WTC11 (cell line): Measurements from ENCODE around the gene TRAPPC11. TPM values are rescaled to one million over a fixed set of nuclear protein-coding genes. Genes with fewer than 3 reads are reported as not detected.

ENCODE experiments used
- ATAC-seq: fragments of 200-7000 bp; cut with Tn5 transposase; 2 replicates; pipeline ENCODE4 v1.10.0; 2021; ENCODE audit warnings: mild to moderate bottlenecking, moderate library complexity
- CTCF ChIA-PET: fragments of 300-600 bp; sonication (Branson Sonifier 250); formaldehyde crosslinking; loops from one replicate; lab custom pipeline; 2021; ENCODE audit warnings: antibody characterized with exemption; lab: Charles Lee
- POLR2A ChIA-PET: fragments of 350-600 bp; sonication (Branson Sonifier 250); formaldehyde crosslinking; loops from one replicate; lab custom pipeline; 2021; ENCODE audit warnings: antibody characterized with exemption; lab: Charles Lee
- DNase-seq: peaks from one replicate; pipeline ENCODE4 v3.0.0; 2021; ENCODE audit warnings: low spot score
- H3K27ac Mint-ChIP-seq: 2 replicates; pipeline ENCODE4 v1.8.0; 2021; ENCODE audit warnings: mixed read lengths
- H3K27me3 Mint-ChIP-seq: 2 replicates; pipeline ENCODE4 v1.8.0; 2021; ENCODE audit warnings: low read depth, mild to moderate bottlenecking, moderate library complexity, mixed read lengths
- H3K36me3 Mint-ChIP-seq: 2 replicates; pipeline ENCODE4 v1.8.0; 2021; ENCODE audit warnings: mixed read lengths
- H3K4me1 Mint-ChIP-seq: 2 replicates; pipeline ENCODE4 v1.8.0; 2022; ENCODE audit warnings: mixed read lengths
- H3K4me3 Mint-ChIP-seq: 2 replicates; pipeline ENCODE4 v1.8.0; 2021; ENCODE audit warnings: mild to moderate bottlenecking, moderate library complexity, mixed read lengths
- H3K9me3 Mint-ChIP-seq: 2 replicates; pipeline ENCODE4 v1.8.0; 2021; ENCODE audit warnings: mixed read lengths
- AFF4 ChIP-seq: sonication (generic); formaldehyde crosslinking; IDR thresholded peaks from 2 replicates; pipeline ENCODE4 v1.8.1; 2023; ENCODE audit warnings: mild to moderate bottlenecking, missing genetic modification reagents, borderline replicate concordance
- ATF6 ChIP-seq: sonication (generic); formaldehyde crosslinking; IDR thresholded peaks from 2 replicates; pipeline ENCODE4 v1.8.1; 2023; ENCODE audit warnings: mild to moderate bottlenecking, missing genetic modification reagents
- ESRRA ChIP-seq: sonication (generic); formaldehyde crosslinking; IDR thresholded peaks from 2 replicates; pipeline ENCODE4 v1.8.1; 2022; ENCODE audit warnings: mild to moderate bottlenecking, missing genetic modification reagents, borderline replicate concordance
- ETV6 ChIP-seq: sonication (generic); formaldehyde crosslinking; IDR thresholded peaks from 2 replicates; pipeline ENCODE4 v1.8.1; 2022; ENCODE audit warnings: mild to moderate bottlenecking, missing genetic modification reagents
- IRF1 ChIP-seq: sonication (generic); formaldehyde crosslinking; IDR thresholded peaks from 2 replicates; pipeline ENCODE4 v1.8.0; 2023; ENCODE audit warnings: missing genetic modification reagents
- IRF2 ChIP-seq: sonication (generic); formaldehyde crosslinking; IDR thresholded peaks from 2 replicates; pipeline ENCODE4 v1.8.0; 2022; ENCODE audit warnings: low read depth, missing genetic modification reagents, borderline replicate concordance
- JAZF1 ChIP-seq: fragments of 250-450 bp; sonication (Bioruptor Pico); IDR thresholded peaks from 2 replicates; pipeline ENCODE4 v1.9.0; 2021; ENCODE audit warnings: moderate library complexity, mild to moderate bottlenecking, inconsistent platforms
- TP53 ChIP-seq: sonication (generic); formaldehyde crosslinking; IDR thresholded peaks from 2 replicates; pipeline ENCODE4 v1.8.1; 2023; ENCODE audit warnings: mild to moderate bottlenecking, missing genetic modification reagents
- ZNF232 ChIP-seq: sonication (generic); formaldehyde crosslinking; IDR thresholded peaks from 2 replicates; pipeline ENCODE4 v1.8.0; 2022; ENCODE audit warnings: mild to moderate bottlenecking, missing genetic modification reagents
- ZNF263 ChIP-seq: sonication (generic); formaldehyde crosslinking; IDR thresholded peaks from 2 replicates; pipeline ENCODE4 v1.8.1; 2022; ENCODE audit warnings: low read depth, mild to moderate bottlenecking, moderate library complexity, missing genetic modification reagents
- ZNF423 ChIP-seq: fragments of 250-450 bp; sonication (Bioruptor Pico); IDR thresholded peaks from 2 replicates; pipeline ENCODE4 v2.1.2; 2022; ENCODE audit warnings: mild to moderate bottlenecking, moderate library complexity
- ZNF512 ChIP-seq: sonication (generic); formaldehyde crosslinking; IDR thresholded peaks from 2 replicates; pipeline ENCODE4 v1.8.1; 2022; ENCODE audit warnings: missing genetic modification reagents, borderline replicate concordance
- total RNA-seq: library from RNA; stranded (reverse); gene quantifications from 3 replicates; pipeline ENCODE4 v1.2.3, GENCODE V29; 2021
- TF ChIP-seq, protein P1 (sequence below): sonication (generic); formaldehyde crosslinking; IDR thresholded peaks from 2 replicates; pipeline ENCODE4 v1.8.1; 2023; ENCODE audit warnings: mild to moderate bottlenecking, moderate library complexity, missing genetic modification reagents
- TF ChIP-seq, protein P2 (sequence below): fragments of 250-450 bp; sonication (Bioruptor Pico); conservative IDR thresholded peaks from 2 replicates; pipeline ENCODE4 v1.9.0; 2021; ENCODE audit warnings: mild to moderate bottlenecking
- TF ChIP-seq, protein P3 (sequence below): sonication (generic); formaldehyde crosslinking; IDR thresholded peaks from 2 replicates; pipeline ENCODE4 v1.8.0; 2022; ENCODE audit warnings: mild to moderate bottlenecking, missing genetic modification reagents

Gene TRAPPC11
- total RNA-seq, 1 experiment from 2014 or later, result 33.6 TPM

GRCh38 chr4:183674153-183674552, 15.1 kb downstream of the TRAPPC11 start (continued):
- TF ChIP-seq, protein P1, sequence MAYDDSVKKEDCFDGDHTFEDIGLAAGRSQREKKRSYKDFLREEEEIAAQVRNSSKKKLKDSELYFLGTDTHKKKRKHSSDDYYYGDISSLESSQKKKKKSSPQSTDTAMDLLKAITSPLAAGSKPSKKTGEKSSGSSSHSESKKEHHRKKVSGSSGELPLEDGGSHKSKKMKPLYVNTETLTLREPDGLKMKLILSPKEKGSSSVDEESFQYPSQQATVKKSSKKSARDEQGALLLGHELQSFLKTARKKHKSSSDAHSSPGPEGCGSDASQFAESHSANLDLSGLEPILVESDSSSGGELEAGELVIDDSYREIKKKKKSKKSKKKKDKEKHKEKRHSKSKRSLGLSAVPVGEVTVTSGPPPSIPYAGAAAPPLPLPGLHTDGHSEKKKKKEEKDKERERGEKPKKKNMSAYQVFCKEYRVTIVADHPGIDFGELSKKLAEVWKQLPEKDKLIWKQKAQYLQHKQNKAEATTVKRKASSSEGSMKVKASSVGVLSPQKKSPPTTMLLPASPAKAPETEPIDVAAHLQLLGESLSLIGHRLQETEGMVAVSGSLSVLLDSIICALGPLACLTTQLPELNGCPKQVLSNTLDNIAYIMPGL (CRISPR knock-in tag), result no peak
- TF ChIP-seq, protein P2, sequence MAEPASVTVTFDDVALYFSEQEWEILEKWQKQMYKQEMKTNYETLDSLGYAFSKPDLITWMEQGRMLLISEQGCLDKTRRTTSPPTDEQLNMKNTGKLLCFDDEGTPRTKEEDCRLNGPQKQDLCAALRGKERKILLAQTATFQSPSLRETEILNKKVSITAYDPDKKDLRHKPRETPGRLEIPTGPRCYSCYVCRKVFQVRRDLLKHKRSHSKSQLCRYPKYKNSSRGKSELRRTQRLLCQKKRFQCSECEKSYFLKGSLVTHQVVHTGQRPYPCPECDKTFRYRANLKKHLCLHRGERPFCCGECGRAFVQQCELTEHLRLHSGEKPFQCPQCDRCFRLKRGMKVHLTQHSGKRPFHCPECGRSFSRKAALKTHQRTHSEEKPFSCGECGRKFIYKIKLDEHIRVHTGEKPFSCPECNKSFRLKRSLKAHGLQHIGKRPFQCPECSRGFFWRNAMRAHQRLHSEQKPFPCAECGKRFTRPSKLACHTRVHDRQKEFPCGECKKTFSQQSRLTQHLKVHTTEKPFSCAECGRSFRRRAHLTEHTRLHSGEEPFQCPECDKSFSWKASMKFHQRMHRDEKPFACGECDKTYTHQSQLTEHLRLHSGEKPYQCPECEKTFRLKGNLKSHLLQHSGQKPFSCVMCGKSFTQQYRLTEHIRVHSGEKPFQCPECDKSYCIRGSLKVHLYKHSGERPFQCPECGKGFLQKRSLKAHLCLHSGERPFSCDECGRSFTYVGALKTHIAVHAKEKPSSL, result no peak
- no peak for TF ChIP-seq IRF1
- no peak for TF ChIP-seq AFF4 (CRISPR knock-in tag)
- TF ChIP-seq, protein P3, sequence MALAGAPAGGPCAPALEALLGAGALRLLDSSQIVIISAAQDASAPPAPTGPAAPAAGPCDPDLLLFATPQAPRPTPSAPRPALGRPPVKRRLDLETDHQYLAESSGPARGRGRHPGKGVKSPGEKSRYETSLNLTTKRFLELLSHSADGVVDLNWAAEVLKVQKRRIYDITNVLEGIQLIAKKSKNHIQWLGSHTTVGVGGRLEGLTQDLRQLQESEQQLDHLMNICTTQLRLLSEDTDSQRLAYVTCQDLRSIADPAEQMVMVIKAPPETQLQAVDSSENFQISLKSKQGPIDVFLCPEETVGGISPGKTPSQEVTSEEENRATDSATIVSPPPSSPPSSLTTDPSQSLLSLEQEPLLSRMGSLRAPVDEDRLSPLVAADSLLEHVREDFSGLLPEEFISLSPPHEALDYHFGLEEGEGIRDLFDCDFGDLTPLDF, result no peak
- TF ChIP-seq ETV6 (CRISPR knock-in tag), result no peak
- no peak for TF ChIP-seq ZNF512 (CRISPR knock-in tag)
- no peak for TF ChIP-seq TP53
- TF ChIP-seq, all 79 proteins: peak for 0

- Mint-ChIP-seq H3K4me3 (no peak overlapping the region), H3K4me1 (no peaks in the 10 kb centered on the region), H3K27ac (no peak overlapping the region), H3K9me3 (no peaks in the 10 kb centered on the region), H3K27me3 (no peaks in the 10 kb centered on the region), H3K36me3 (peaks cover 39% of the 10 kb centered on the region)
- ATAC-seq (no peak), DNase-seq (no peak)
- POLR2A ChIA-PET, result no interaction called here
- CTCF ChIA-PET, result no interaction called here
- TF ChIP-seq AFF4 (CRISPR knock-in tag), result no peak
- TF ChIP-seq ATF6 (CRISPR knock-in tag), result no peak
- no peak for TF ChIP-seq ESRRA (CRISPR knock-in tag)
- no peak for TF ChIP-seq ZNF263 (CRISPR knock-in tag)
- no peak for TF ChIP-seq JAZF1 (CRISPR knock-in tag)
- no peak for TF ChIP-seq IRF2
- no peak for TF ChIP-seq ZNF423 (CRISPR knock-in tag)
- TF ChIP-seq ZNF232, result no peak
Measured at GRCh38 chr4:183675625-183676024, 16.5 kb downstream of the TRAPPC11 start.
